ENCODE data around the gene CDK12.
"Not testable (repeated sequence)": the region's sequence is repeated elsewhere in the genome, so short reads cannot be mapped to it uniquely, and the experiment has no call there.

Gene CDK12

DNA sequence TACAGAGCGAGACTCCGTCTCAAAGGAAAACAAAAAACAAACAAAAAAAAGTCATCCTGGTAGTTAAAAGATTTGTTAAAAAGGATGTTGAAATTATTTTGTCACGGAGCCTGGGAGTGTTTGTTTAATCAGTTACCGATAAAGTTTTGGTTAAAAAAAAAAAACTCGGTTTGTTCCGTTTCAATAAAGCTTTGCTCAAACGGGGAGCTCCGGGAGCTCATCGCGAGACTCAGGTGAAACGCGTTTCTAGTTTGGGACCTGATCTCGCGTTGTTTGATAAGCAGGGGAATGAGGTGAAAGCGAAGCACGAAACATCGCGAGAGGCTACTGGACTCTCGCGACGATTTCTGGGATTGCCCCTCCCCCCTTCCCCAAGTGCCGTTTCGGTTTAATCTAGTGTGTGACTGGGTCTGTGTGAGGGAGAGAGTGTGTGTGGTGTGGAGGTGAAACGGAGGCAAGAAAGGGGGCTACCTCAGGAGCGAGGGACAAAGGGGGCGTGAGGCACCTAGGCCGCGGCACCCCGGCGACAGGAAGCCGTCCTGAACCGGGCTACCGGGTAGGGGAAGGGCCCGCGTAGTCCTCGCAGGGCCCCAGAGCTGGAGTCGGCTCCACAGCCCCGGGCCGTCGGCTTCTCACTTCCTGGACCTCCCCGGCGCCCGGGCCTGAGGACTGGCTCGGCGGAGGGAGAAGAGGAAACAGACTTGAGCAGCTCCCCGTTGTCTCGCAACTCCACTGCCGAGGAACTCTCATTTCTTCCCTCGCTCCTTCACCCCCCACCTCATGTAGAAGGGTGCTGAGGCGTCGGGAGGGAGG is at the start of gene CDK12:
TSS of gene CDK12 (plus strand) at position 374 of the 813 bp plus-strand sequence. CDS start 586 bp downstream, outside the sequence.
- peak; percentile 100 for DNase-seq

DNA sequence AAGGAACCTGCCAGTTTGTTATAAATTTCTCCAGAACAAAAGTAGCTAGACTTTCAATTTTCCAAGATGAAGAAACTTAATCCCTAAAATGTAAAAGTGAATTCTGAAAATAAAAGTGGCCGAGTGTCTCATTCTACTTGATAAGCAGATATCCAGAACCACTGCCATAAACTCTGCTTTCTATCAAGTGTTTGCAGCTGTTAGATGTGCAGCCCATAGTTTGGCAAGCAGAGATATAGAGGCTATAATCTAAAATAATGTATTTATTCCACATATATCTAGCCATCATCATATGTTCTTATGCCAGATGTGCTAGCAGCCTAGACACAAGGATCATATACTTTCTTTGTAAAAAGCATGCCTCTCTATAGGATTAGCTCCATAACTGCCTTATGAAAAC is 45.1 kb upstream of the CDK12 start:
- no peak for DNase-seq

- no peak for DNase-seq
These were observed 31.7 kb upstream of the CDK12 start for GRCh38 chr17:39429600-39429999.

- not testable (repeated sequence) for DNase-seq
These were observed 21.4 kb upstream of the CDK12 start for GRCh38 chr17:39439868-39440267.

DNA sequence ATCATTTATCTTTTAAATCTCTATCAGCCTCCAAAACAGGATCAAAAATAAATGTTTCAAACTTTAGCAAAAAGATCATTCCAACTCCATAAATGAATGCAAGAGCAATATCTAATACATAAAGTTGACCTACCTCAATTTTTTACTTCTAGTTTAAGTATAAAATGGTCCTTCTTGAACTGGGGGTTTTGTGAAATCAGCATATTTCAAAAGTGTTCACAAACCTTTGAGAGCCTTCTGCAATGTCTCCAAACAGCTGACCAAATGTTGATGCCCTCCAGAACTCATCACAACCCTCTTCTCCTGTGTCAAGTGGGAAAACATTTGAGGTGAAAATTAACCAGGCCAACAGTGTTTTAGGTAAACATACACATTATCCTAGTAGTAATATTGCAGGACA is 18.0 kb upstream of the CDK12 start:
- no peak for DNase-seq

DNA sequence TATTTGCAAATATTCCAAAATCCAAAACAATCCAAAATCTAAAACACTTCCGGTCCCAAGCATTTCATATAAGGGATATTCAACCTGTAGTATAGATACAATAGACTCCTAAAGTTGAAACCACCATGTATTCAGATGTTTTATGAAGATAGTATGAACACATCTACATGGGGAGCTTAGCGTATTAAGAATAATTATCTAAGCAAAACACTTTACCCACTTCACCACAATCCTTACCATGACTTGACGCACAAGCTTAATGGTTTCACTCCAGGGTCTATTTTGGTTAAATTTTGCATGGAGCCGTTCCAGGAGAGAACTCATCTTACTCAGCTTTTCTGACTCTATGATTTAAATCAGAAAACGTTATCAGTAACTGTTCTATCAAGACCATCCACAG is 13.7 kb upstream of the CDK12 start:
- no peak for DNase-seq

DNA sequence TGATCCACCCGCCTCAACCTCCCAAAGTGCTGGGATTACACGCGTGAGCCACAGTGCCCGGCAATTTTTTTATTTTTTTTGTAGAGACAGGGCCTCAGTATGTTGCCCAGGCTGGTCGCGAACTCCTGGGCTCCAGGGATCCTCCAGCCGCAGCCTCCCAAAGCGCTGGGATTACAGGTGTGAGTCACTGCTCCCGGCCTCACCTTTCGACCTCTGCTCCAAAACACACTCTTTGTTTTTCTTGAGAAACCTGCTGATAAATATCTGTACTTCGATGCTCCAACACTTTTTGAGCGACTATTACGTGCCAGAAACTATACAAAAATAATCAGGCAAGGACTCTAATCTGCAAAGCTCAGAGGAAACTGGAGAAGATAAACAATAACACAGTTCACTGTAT is 11.2 kb upstream of the CDK12 start:
- DNase-seq: no peak

- DNase-seq: peak; percentile 99
These were observed 10.3 kb upstream of the CDK12 start, which contains the start of gene MED1 for GRCh38 chr17:39450847-39451581. Gene MED1, minus strand, starts transcription at chr17:39451263. Its CDS starts 201 bp downstream, at chr17:39451062.

DNA sequence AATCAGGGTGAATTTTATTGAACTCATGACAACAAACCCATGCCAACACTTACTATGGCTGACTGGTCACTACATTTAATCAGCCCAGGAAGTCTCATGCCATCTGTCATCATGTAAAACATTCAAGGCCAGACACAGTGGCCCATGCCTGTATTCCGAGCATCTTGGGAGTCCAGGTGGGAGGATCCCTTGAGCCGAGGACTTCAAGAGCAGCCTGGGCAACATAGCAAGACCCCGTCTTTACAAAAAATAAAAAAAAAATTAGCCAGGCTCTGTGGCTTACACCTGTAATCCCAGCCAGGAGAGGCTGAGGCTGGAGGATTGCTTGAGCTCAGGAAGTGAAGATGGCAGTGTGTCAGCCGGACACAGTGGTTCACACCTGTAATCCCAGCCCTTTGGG is 5.4 kb upstream of the CDK12 start:
- no peak for DNase-seq

DNA sequence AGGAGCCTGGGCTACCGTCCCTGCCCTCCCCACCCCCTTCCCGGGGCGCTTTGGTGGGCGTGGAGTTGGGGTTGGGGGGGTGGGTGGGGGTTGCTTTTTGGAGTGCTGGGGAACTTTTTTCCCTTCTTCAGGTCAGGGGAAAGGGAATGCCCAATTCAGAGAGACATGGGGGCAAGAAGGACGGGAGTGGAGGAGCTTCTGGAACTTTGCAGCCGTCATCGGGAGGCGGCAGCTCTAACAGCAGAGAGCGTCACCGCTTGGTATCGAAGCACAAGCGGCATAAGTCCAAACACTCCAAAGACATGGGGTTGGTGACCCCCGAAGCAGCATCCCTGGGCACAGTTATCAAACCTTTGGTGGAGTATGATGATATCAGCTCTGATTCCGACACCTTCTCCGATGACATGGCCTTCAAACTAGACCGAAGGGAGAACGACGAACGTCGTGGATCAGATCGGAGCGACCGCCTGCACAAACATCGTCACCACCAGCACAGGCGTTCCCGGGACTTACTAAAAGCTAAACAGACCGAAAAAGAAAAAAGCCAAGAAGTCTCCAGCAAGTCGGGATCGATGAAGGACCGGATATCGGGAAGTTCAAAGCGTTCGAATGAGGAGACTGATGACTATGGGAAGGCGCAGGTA is 762 bp downstream of the CDK12 start:
- peak; percentile 44 for DNase-seq

DNA sequence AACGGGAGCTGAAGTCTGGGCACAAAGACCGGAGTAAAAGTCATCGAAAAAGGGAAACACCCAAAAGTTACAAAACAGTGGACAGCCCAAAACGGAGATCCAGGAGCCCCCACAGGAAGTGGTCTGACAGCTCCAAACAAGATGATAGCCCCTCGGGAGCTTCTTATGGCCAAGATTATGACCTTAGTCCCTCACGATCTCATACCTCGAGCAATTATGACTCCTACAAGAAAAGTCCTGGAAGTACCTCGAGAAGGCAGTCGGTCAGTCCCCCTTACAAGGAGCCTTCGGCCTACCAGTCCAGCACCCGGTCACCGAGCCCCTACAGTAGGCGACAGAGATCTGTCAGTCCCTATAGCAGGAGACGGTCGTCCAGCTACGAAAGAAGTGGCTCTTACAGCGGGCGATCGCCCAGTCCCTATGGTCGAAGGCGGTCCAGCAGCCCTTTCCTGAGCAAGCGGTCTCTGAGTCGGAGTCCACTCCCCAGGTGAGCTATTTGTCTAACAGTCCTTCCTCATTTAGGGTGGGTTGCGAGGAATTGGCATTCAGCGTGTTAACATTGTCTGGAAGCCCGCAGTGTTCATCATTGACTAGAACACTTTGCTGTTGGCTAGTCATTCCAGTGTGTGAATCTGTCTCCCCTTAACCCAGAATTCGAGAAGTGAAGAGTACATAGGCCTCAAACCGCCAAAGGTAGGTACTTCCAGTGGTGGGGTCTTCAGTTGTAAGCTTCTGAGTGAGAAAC is 1.5 kb downstream of the CDK12 start:
- DNase-seq: no peak

- not testable (repeated sequence) for DNase-seq
These were observed 3.4 kb downstream of the CDK12 start for GRCh38 chr17:39464639-39465181.

GRCh38 chr17:39468610-39469009 is 7.3 kb downstream of the CDK12 start:
- not testable (repeated sequence) for DNase-seq

- DNase-seq: no peak
These were observed 12.0 kb downstream of the CDK12 start for GRCh38 chr17:39473310-39473709.

- DNase-seq: not testable (repeated sequence)
These were observed 18.3 kb downstream of the CDK12 start for GRCh38 chr17:39479631-39480030.

- no peak for DNase-seq
These were observed 22.2 kb downstream of the CDK12 start for GRCh38 chr17:39483506-39483905.

DNA sequence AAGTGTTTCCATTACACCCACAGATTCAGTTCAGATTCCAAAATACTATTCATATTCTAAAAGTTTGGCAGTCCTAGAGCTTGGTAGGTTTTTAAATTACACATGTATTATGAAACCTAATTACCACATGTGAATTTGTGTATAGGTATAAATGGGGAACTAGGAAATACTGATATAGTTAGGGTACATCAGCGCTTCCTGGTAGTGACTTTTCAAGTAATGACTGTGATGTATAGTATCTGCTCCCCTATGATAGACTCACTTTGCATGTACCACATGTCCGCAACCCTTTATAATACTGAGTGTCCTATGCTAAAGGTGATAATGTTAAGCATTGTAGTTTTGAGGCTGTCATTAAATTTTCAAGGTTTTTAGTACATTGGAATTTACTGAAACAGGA is 22.9 kb downstream of the CDK12 start:
- DNase-seq: no peak

GRCh38 chr17:39485555-39485954 is 24.3 kb downstream of the CDK12 start:
- no peak for DNase-seq

- DNase-seq: no peak
These were observed 25.0 kb downstream of the CDK12 start for GRCh38 chr17:39486242-39486641.

DNA sequence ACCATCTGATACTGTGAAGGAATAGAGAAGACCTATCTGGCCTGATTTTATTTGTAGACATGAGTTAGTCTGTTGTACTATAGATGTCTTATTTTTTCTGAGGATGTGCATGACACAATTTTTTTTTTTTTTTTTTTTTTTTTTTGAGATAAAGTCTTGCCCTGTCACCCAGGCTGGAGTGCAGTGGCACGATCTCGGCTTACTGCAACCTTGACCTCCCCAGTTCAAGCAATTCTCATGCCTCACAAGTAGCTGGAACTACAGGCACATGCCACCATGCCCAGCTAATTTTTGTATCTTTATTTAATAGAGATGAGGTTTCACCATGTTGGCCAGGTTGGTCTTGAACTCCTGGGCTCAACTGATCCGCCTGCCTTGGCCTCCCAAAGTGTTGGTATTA is 26.2 kb downstream of the CDK12 start:
- DNase-seq: not testable (repeated sequence)

DNA sequence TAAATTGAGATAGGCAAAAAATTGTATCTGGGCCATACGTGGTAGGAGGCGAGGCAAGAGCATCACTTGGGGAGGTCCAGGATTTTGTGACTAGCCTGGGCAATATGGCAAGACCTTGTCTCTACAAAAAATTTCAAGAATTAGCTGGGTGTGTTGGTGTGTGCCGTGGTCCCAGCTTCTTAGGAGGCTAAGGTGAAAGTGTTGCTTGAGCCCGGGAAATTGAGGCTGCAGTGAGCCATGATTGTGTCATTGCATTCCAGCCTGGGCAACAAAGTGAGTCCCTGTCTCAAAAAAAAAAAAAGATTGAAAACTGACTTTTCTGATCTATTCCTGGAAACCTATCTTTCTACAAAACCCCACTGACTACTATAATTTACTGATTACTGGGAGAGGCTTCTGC is 26.7 kb downstream of the CDK12 start:
- no peak for DNase-seq

GRCh38 chr17:39496921-39497320 is 35.6 kb downstream of the CDK12 start:
- not testable (repeated sequence) for DNase-seq

DNA sequence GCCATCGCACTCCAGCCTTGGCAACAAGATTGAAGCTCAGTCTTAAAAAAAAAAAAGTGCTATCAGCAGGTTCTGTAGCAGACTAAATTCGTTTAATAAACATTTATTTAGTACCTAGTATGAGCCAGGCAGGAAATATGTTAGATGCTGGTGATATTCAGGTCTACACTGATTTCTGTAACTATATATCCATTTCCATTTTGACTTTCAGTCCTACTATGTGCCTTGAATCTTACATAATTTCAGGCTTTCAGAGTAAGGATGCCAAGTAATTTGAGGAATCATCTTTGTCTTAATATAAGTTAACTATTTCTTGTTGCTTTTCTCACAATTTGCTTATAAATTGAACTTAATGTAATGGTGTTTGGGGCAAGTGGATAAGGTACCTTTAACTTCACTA is 46.2 kb downstream of the CDK12 start:
- DNase-seq: no peak

Data from NCI-H774 (cell line).